Gastrocnemius medialis (tissue), 4 donors: ENCODE measurements around the gene PDCL3. TPM values are rescaled to one million over a fixed set of nuclear protein-coding genes. Genes with fewer than 3 reads are reported as not detected.

Experiments
- ATAC-seq, 2 donors: fragments of 150-250 bp; one replicate each; pipeline ENCODE4 v1.9.1; 2016
- DNase-seq, 2 donors: peaks; one replicate each; pipeline ENCODE4 v3.0.0-alpha.2; 2019
- H3K27ac ChIP-seq, 4 donors: fragments of 200-600 bp; sonication (generic); 1 replicate in 1 of 4; 2 replicates in 3 of 4; pipeline ENCODE4 v1.5.1; 2016 to 2018; ENCODE audit warnings: mild to moderate bottlenecking in 2 of 4, moderate library complexity in 1 of 4
- H3K27me3 ChIP-seq, 3 donors: fragments of 200-600 bp; sonication (generic) in 2 of 3; 1 replicate in 1 of 3; 2 replicates in 2 of 3; pipeline versions ENCODE4 v1.5.1 to v1.6.0; 2016 to 2019; ENCODE audit warnings: mild to moderate bottlenecking in 1 of 3, moderate library complexity in 1 of 3
- H3K36me3 ChIP-seq, 2 donors: fragments of 200-600 bp; sonication (generic) in 1 of 2; one replicate each; pipeline ENCODE4 v1.5.1; 2017 to 2018
- H3K4me1 ChIP-seq, 2 donors: fragments of 200-600 bp; sonication (generic) in 1 of 2; one replicate each; pipeline ENCODE4 v1.5.1; 2016 to 2017; ENCODE audit warnings: mild to moderate bottlenecking in 2 of 2
- H3K4me3 ChIP-seq, 4 donors: fragments of 200-600 bp; sonication (generic) in 3 of 4; 1 replicate in 1 of 4; 2 replicates in 3 of 4; pipeline ENCODE4 v1.5.1; 2016 to 2019; ENCODE audit warnings: mild to moderate bottlenecking in 2 of 4
- H3K9me3 ChIP-seq, 3 donors: fragments of 200-600 bp; sonication (generic) in 2 of 3; 1 replicate in 1 of 3; 2 replicates in 2 of 3; pipeline ENCODE4 v1.5.1; 2016 to 2019
- CTCF ChIP-seq, 5 experiments: fragments of 450-650 bp in 3 of 5; fragments of 200-600 bp in 2 of 5; sonication (generic) in 2 of 5; IDR thresholded peaks in 4 of 5; conservative IDR thresholded peaks in 1 of 5; 1 replicate in 4 of 5; 2 replicates in 1 of 5; pipeline ENCODE4 v1.5.1; 2016 to 2019; ENCODE audit warnings: antibody characterized with exemption in 5 of 5, mild to moderate bottlenecking in 3 of 5, moderate library complexity in 3 of 5
- POLR2A ChIP-seq, 2 donors: fragments of 450-650 bp; IDR thresholded peaks; one replicate each; pipeline ENCODE4 v1.6.1; 2017; ENCODE audit warnings: antibody characterized with exemption in 2 of 2, mild to moderate bottlenecking in 2 of 2, moderate library complexity in 2 of 2
- in situ Hi-C, 4 donors: fragments of 200-750 bp; cut with MboI; loops; one replicate each; pipeline versions ENCODE4 v1.15.0 to v1.8.0; 2017; ENCODE audit warnings: low sequenced_read_pairs in 4 of 4
- intact Hi-C: fragments of 100-400 bp; cut with DNase I; formaldehyde crosslinking; loops from one replicate; pipeline ENCODE4 v1.15.1; 2023; ENCODE audit warnings: low total_unique reads
- total RNA-seq, 4 donors: library from RNA; depleted of rRNA; stranded (reverse); fragments of >200 nt; gene quantifications; one replicate each; pipeline versions ENCODE4 v1.1.0 to v1.2.3, GENCODE V29; 2016

PDCL3 gene
- total RNA-seq, 4 donors from 2014 or later: 16.6 to 37.3 (median 27.8) TPM

- Histone ChIP-seq H3K4me3 (no peak overlapping the region), H3K27ac (no peak overlapping the region), H3K27me3 (no peaks in the 10 kb centered on the region), H3K4me1 (no peaks in the 10 kb centered on the region), H3K36me3 (no peaks in the 10 kb centered on the region), H3K9me3 (no peaks in the 10 kb centered on the region)
- TF ChIP-seq CTCF (IDR thresholded peaks at IDR 0.05 in 4 of 5, conservative IDR thresholded peaks at IDR 0.05 in 1 of 5): no peak
- no peak for TF ChIP-seq POLR2A (IDR thresholded peaks at IDR 0.05)
- intact Hi-C loops: no loop called here
- DNase-seq: no peak
- in situ Hi-C loops: loop anchor here in 1 of 4 donors (25.0 kb wide), 1 partner anchor 1364 kb away; the partner anchor contains the start of genes MITD1 and MRPL30
- ATAC-seq: no peak
Observed at GRCh38 chr2:100551303-100551702, 11.5 kb upstream of the PDCL3 start.

GRCh38 chr2:100554798-100555407 lies 7.9 kb upstream of the PDCL3 start:
- no peaks in the 10 kb centered on the region for H3K27me3 ChIP-seq
- no peaks in the 10 kb centered on the region for H3K36me3 ChIP-seq
- intact Hi-C loops: no loop called here
- no peak for ATAC-seq
- in situ Hi-C loops: loop anchor here in 1 of 4 donors (25.0 kb wide), 1 partner anchor 1368 kb away; the partner anchor contains the start of genes MITD1 and MRPL30
- TF ChIP-seq CTCF (IDR thresholded peaks at IDR 0.05 in 4 of 5, conservative IDR thresholded peaks at IDR 0.05 in 1 of 5): no peak
- no peak for TF ChIP-seq POLR2A (IDR thresholded peaks at IDR 0.05)
- DNase-seq: no peak
- H3K4me1 ChIP-seq: peaks cover 0 to 9% of the 10 kb centered on the region in 2 donors
- H3K9me3 ChIP-seq: no peaks in the 10 kb centered on the region
- no peak overlapping the region for H3K27ac ChIP-seq
- H3K4me3 ChIP-seq: no peak overlapping the region

- in situ Hi-C loops: loop anchor here in 1 of 4 donors (25.0 kb wide), 1 partner anchor 1369 kb away; the partner anchor contains the start of genes MITD1 and MRPL30
- intact Hi-C loops: no loop called here
- Histone ChIP-seq H3K4me1 (peaks cover 0 to 12% of the 10 kb centered on the region in 2 donors), H3K36me3 (no peaks in the 10 kb centered on the region), H3K9me3 (no peaks in the 10 kb centered on the region), H3K4me3 (no peak overlapping the region), H3K27me3 (no peaks in the 10 kb centered on the region), H3K27ac (no peak overlapping the region)
- DNase-seq (no peak), ATAC-seq (no peak)
- TF ChIP-seq CTCF (IDR thresholded peaks at IDR 0.05 in 4 of 5, conservative IDR thresholded peaks at IDR 0.05 in 1 of 5): no peak
- no peak for TF ChIP-seq POLR2A (IDR thresholded peaks at IDR 0.05)
Observed at GRCh38 chr2:100556746-100557145, 6.0 kb upstream of the PDCL3 start.

- Histone ChIP-seq H3K27me3 (no peaks in the 10 kb centered on the region), H3K9me3 (no peaks in the 10 kb centered on the region), H3K4me3 (no peak overlapping the region), H3K27ac (peak overlapping the region in 2 of 4 donors; percentile 12 to 95), H3K36me3 (no peaks in the 10 kb centered on the region), H3K4me1 (peaks cover 0 to 24% of the 10 kb centered on the region in 2 donors)
- TF ChIP-seq POLR2A (IDR thresholded peaks at IDR 0.05) (no peak), CTCF (IDR thresholded peaks at IDR 0.05 in 4 of 5, conservative IDR thresholded peaks at IDR 0.05 in 1 of 5) (no peak)
- in situ Hi-C loops (loop anchor here in 1 of 4 donors (25.0 kb wide), 1 partner anchor 1373 kb away; the partner anchor contains the start of genes MITD1 and MRPL30), intact Hi-C loops (loop anchor here (5.0 kb wide), 2 partner anchors 133 to 252 kb away; no protein-coding TSS in a partner anchor)
- no peak for DNase-seq
- no peak for ATAC-seq
Observed at GRCh38 chr2:100560216-100560830, 2.5 kb upstream of the PDCL3 start.
